HL-60 (cell line): ENCODE results near the gene LRRN2.

Experiments used
- DNase-seq, 2 experiments: peaks; one replicate each; pipeline ENCODE4 v3.0.0-alpha.2; 2010 to 2020; ENCODE audit warnings: low read depth in 1 of 2, low spot score in 1 of 2
- H3K27ac ChIP-seq: fragments of 250-450 bp; sonication (Bioruptor Pico); replicated peaks from 2 replicates; pipeline ENCODE4 v1.5.1; 2020; ENCODE audit warnings: mild to moderate bottlenecking, moderate library complexity
- H3K27me3 ChIP-seq: fragments of 250-450 bp; sonication (Bioruptor Pico); 2 replicates; pipeline ENCODE4 v1.5.1; 2021; ENCODE audit warnings: mild to moderate bottlenecking, moderate library complexity; ENCODE audit not compliant: insufficient read depth, poor library complexity, severe bottlenecking
- H3K4me3 ChIP-seq: replicated peaks from 2 replicates; pipeline ENCODE4 v1.5.1; 2011; ENCODE audit warnings: mild to moderate bottlenecking, control low read depth, low read length; ENCODE audit not compliant: insufficient read depth
- CTCF ChIP-seq: IDR thresholded peaks from one replicate; pipeline ENCODE4 v1.5.1; 2011; ENCODE audit warnings: low read length, control low read depth, inconsistent platforms; ENCODE audit not compliant: insufficient read depth
- GABPA ChIP-seq: IDR thresholded peaks from 2 replicates; pipeline ENCODE4 v1.6.1; 2012; ENCODE audit warnings: low read depth
- POLR2AphosphoS5 ChIP-seq: IDR thresholded peaks from 2 replicates; pipeline ENCODE4 v1.6.1; 2012; ENCODE audit warnings: low read depth
- REST ChIP-seq: IDR thresholded peaks from 2 replicates; pipeline ENCODE4 v1.6.1; 2012; ENCODE audit warnings: low read depth; ENCODE audit not compliant: insufficient replicate concordance
- SPI1 ChIP-seq: IDR thresholded peaks from 2 replicates; pipeline ENCODE4 v1.6.1; 2012; ENCODE audit warnings: low read depth, mild to moderate bottlenecking, borderline replicate concordance

LRRN2 gene

GRCh38 chr1:204588826-204589225, 96.7 kb downstream of the LRRN2 start:
- no peak overlapping the region for H3K27ac ChIP-seq
- H3K27me3 ChIP-seq = no peaks in the 10 kb centered on the region
- no peak overlapping the region for H3K4me3 ChIP-seq
- no peak for DNase-seq
- TF ChIP-seq REST (no peak), GABPA (no peak), SPI1 (no peak), CTCF (no peak), POLR2AphosphoS5 (no peak)

- Histone ChIP-seq H3K27me3 (no peaks in the 10 kb centered on the region), H3K27ac (no peak overlapping the region), H3K4me3 (no peak overlapping the region)
- DNase-seq = no peak
- no peak for TF ChIP-seq SPI1
- no peak for TF ChIP-seq REST
- TF ChIP-seq GABPA = no peak
- no peak for TF ChIP-seq POLR2AphosphoS5
- no peak for TF ChIP-seq CTCF
These were observed 97.9 kb downstream of the LRRN2 start for GRCh38 chr1:204587621-204588020.

GRCh38 chr1:204584699-204585372, 100.7 kb downstream of the LRRN2 start:
- Histone ChIP-seq H3K27ac (no peak overlapping the region), H3K27me3 (no peaks in the 10 kb centered on the region), H3K4me3 (no peak overlapping the region)
- TF ChIP-seq SPI1 = no peak
- TF ChIP-seq REST = no peak
- no peak for TF ChIP-seq GABPA
- TF ChIP-seq CTCF = no peak
- TF ChIP-seq POLR2AphosphoS5 = no peak
- no peak for DNase-seq
